Fibroblast of pulmonary artery (primary cell): ENCODE results near the gene CHD2.

Experiments used
- DNase-seq: peaks from one replicate; pipeline ENCODE4 v3.0.0-alpha.2; 2010; ENCODE audit warnings: low read depth
- H3K4me3 ChIP-seq: replicated peaks from 2 replicates; pipeline ENCODE4 v1.5.1; 2011; ENCODE audit warnings: low read depth, mild to moderate bottlenecking, control low read depth, low read length, moderate library complexity
- CTCF ChIP-seq: IDR thresholded peaks from 2 replicates; pipeline ENCODE4 v1.5.1; 2011; ENCODE audit warnings: mild to moderate bottlenecking, control low read depth, low read length, inconsistent platforms; ENCODE audit errors: missing control alignments

The CHD2 gene

GRCh38 chr15:92901072-92901761, 1.1 kb downstream of the CHD2 start:
- H3K4me3 ChIP-seq, result peak overlapping the region; percentile 82
- no peak for DNase-seq

GRCh38 chr15:92901995-92902394, 1.9 kb downstream of the CHD2 start:
- no peak for TF ChIP-seq CTCF
- peak overlapping the region; percentile 82 for H3K4me3 ChIP-seq
- no peak for DNase-seq

More at GRCh38 chr15:92901072-92901761, 1.1 kb downstream of the CHD2 start:
- no peak for TF ChIP-seq CTCF

GRCh38 chr15:92902737-92903593, 2.8 kb downstream of the CHD2 start:
- DNase-seq, result no peak
- TF ChIP-seq CTCF, result no peak
- peak overlapping the region; percentile 82 for H3K4me3 ChIP-seq

GRCh38 chr15:92903631-92903965, 3.5 kb downstream of the CHD2 start:
- no peak for TF ChIP-seq CTCF
- peak overlapping the region; percentile 82 for H3K4me3 ChIP-seq
- no peak for DNase-seq

GRCh38 chr15:92903966-92904721, 4.0 kb downstream of the CHD2 start:
- peak; percentile 98 for DNase-seq
- H3K4me3 ChIP-seq, result peak overlapping the region; percentile 82
- no peak for TF ChIP-seq CTCF

- H3K4me3 ChIP-seq, result peak overlapping the region; percentile 61
- DNase-seq, result no peak
- TF ChIP-seq CTCF, result no peak
Observed at GRCh38 chr15:92904722-92905571, 4.8 kb downstream of the CHD2 start.
